ENCODE measurements around the gene NDUFS7.

GRCh38 chr19:1390890-1391423, 7.2 kb downstream of the NDUFS7 start:
- TF ChIP-seq POLR2A (IDR thresholded peaks at IDR 0.05; ENCODE audit: low read depth, low read length) (no peak), CTCF (IDR thresholded peaks at IDR 0.05 in 2 of 3, conservative IDR thresholded peaks at IDR 0.05 in 1 of 3; ENCODE audit: control insufficient read depth in 2 of 3, extremely low read depth in 1 of 3, insufficient read depth in 1 of 3, low read depth in 3 of 3, low read length in 3 of 3) (no peak), CBX5 (IDR thresholded peaks at IDR 0.05; ENCODE audit: low read depth) (no peak), FOXK2 (IDR thresholded peaks at IDR 0.05) (no peak), ZZZ3 (IDR thresholded peaks at IDR 0.05; ENCODE audit: control insufficient read depth, insufficient read length, low read depth) (no peak), RELB (IDR thresholded peaks at IDR 0.05; ENCODE audit: low read depth) (no peak), ZNF622 (IDR thresholded peaks at IDR 0.05) (no peak), EZH2 (IDR thresholded peaks at IDR 0.05; ENCODE audit: borderline replicate concordance, control insufficient read depth, low read depth, low read length) (no peak)

All from GM12878 (cell line).